Measurements from ENCODE around the gene MASP1. TPM values are rescaled to one million over a fixed set of nuclear protein-coding genes. Genes with fewer than 3 reads are reported as not detected.

The MASP1 gene
- total RNA-seq, 1 experiment from 2014 or later = not detected

DNA sequence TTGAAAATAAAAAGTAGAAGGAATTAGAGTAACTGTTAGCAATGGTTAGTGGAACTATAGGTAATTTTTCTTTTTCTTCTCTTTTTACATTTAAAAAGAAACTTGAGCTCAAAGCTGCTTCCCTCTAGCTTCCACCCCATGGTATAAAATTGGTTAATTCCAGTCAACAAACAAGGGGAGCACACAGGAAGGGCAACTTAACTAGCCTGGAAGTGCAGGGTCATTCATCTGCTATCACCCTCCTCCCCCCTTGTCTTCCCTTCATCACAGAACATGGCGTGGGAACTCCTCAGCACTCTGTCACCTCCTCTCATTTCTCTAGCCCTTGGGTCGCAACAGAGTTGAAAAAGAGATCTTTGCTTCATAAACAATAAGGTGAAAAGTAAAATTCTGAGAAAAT is 20.0 kb downstream of the MASP1 start:
- Histone ChIP-seq H3K4me3 (replicated peaks in 1 of 2; ENCODE audit: low read depth in 1 of 2, low read length in 2 of 2) (no peak overlapping the region), H4K20me1 (ENCODE audit: insufficient read depth) (no peaks in the 10 kb centered on the region)
- ATAC-seq = no peak

More for the DNA sequence above, 20.0 kb downstream of the MASP1 start:
- Histone ChIP-seq H3K4me1 (ENCODE audit: control insufficient read depth in 1 of 2, insufficient read depth in 2 of 2, low read length in 2 of 2) (no peaks in the 10 kb centered on the region), H3K27me3 (ENCODE audit: insufficient read depth, low read length) (0 out of 2 replicates have a peak, but pooled peaks cover 3% of the 10 kb centered on the region), H3K4me2 (ENCODE audit: low read length) (no peak overlapping the region), H3K9me3 (ENCODE audit: control insufficient read depth in 1 of 2, insufficient read depth in 1 of 2, low read depth in 1 of 2, low read length in 2 of 2) (no peaks in the 10 kb centered on the region), H3K9me2 (ENCODE audit: insufficient read depth) (no peaks in the 10 kb centered on the region), H3K79me2 (ENCODE audit: insufficient read depth, low read length) (no peaks in the 10 kb centered on the region), H2AFZ (ENCODE audit: low read depth, low read length, poor library complexity, severe bottlenecking) (no peak overlapping the region), H3K36me3 (ENCODE audit: control insufficient read depth in 1 of 2, insufficient read depth in 2 of 2, low read length in 2 of 2) (no peaks in the 10 kb centered on the region), H3K9ac (ENCODE audit: low read length) (no peak overlapping the region), H3K27ac (ENCODE audit: low read depth, low read length) (no peak overlapping the region)
- TF ChIP-seq POLR2A (IDR thresholded peaks at IDR 0.05; ENCODE audit: borderline replicate concordance, extremely low read depth, insufficient read depth, insufficient read length) (no peak), SRF (IDR thresholded peaks at IDR 0.05; ENCODE audit: low read depth) (no peak), SIN3A (IDR thresholded peaks at IDR 0.05; ENCODE audit: low read depth) (no peak), EGR1 (IDR thresholded peaks at IDR 0.05; ENCODE audit: low read depth) (no peak), JUND (IDR thresholded peaks at IDR 0.05) (no peak), CEBPB (IDR thresholded peaks at IDR 0.05; ENCODE audit: low read depth) (no peak), CBX3 (IDR thresholded peaks at IDR 0.05; ENCODE audit: low read depth) (no peak), EZH2 (IDR thresholded peaks at IDR 0.05) (no peak), ZFX (IDR thresholded peaks at IDR 0.05) (no peak), POLR2AphosphoS5 (IDR thresholded peaks at IDR 0.05; ENCODE audit: low read depth, low read length) (no peak), RAD21 (IDR thresholded peaks at IDR 0.05; ENCODE audit: low read depth) (no peak), TCF7L2 (IDR thresholded peaks at IDR 0.05; ENCODE audit: borderline replicate concordance, extremely low read depth, insufficient read depth, insufficient read length) (no peak)
- TF ChIP-seq, protein P1, sequence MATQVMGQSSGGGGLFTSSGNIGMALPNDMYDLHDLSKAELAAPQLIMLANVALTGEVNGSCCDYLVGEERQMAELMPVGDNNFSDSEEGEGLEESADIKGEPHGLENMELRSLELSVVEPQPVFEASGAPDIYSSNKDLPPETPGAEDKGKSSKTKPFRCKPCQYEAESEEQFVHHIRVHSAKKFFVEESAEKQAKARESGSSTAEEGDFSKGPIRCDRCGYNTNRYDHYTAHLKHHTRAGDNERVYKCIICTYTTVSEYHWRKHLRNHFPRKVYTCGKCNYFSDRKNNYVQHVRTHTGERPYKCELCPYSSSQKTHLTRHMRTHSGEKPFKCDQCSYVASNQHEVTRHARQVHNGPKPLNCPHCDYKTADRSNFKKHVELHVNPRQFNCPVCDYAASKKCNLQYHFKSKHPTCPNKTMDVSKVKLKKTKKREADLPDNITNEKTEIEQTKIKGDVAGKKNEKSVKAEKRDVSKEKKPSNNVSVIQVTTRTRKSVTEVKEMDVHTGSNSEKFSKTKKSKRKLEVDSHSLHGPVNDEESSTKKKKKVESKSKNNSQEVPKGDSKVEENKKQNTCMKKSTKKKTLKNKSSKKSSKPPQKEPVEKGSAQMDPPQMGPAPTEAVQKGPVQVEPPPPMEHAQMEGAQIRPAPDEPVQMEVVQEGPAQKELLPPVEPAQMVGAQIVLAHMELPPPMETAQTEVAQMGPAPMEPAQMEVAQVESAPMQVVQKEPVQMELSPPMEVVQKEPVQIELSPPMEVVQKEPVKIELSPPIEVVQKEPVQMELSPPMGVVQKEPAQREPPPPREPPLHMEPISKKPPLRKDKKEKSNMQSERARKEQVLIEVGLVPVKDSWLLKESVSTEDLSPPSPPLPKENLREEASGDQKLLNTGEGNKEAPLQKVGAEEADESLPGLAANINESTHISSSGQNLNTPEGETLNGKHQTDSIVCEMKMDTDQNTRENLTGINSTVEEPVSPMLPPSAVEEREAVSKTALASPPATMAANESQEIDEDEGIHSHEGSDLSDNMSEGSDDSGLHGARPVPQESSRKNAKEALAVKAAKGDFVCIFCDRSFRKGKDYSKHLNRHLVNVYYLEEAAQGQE (IDR thresholded peaks at IDR 0.05; ENCODE audit: low read depth) = no peak
- TF ChIP-seq, protein P2, sequence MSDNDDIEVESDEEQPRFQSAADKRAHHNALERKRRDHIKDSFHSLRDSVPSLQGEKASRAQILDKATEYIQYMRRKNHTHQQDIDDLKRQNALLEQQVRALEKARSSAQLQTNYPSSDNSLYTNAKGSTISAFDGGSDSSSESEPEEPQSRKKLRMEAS (IDR thresholded peaks at IDR 0.05) = no peak
- TF ChIP-seq, protein P3, sequence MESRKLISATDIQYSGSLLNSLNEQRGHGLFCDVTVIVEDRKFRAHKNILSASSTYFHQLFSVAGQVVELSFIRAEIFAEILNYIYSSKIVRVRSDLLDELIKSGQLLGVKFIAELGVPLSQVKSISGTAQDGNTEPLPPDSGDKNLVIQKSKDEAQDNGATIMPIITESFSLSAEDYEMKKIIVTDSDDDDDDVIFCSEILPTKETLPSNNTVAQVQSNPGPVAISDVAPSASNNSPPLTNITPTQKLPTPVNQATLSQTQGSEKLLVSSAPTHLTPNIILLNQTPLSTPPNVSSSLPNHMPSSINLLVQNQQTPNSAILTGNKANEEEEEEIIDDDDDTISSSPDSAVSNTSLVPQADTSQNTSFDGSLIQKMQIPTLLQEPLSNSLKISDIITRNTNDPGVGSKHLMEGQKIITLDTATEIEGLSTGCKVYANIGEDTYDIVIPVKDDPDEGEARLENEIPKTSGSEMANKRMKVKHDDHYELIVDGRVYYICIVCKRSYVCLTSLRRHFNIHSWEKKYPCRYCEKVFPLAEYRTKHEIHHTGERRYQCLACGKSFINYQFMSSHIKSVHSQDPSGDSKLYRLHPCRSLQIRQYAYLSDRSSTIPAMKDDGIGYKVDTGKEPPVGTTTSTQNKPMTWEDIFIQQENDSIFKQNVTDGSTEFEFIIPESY (IDR thresholded peaks at IDR 0.05; ENCODE audit: extremely low read depth, insufficient replicate concordance, low read length) = no peak
- TF ChIP-seq, protein P4, sequence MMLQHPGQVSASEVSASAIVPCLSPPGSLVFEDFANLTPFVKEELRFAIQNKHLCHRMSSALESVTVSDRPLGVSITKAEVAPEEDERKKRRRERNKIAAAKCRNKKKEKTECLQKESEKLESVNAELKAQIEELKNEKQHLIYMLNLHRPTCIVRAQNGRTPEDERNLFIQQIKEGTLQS (IDR thresholded peaks at IDR 0.05) = no peak
- POLR2A ChIA-PET = no interaction called here
- DNase-seq (ENCODE audit: low read depth, low spot score) = no peak
- CTCF ChIA-PET = no interaction called here
- BruUV-seq (replicated peaks) = no TSS peak
- intact Hi-C loops (cut with micrococcal nuclease) = no loop called here
- RAD21 ChIA-PET (ENCODE audit: low non-redundant PET in 1 of 2, low total read pairs in 2 of 2, uncharacterized antibody in 2 of 2, unreplicated experiment in 2 of 2) = no interaction called here
